ENCODE results near the gene TEKT5.
"Not testable (repeated sequence)": the region's sequence is repeated elsewhere in the genome, so short reads cannot be mapped to it uniquely, and the experiment has no call there.

TEKT5 gene

DNA sequence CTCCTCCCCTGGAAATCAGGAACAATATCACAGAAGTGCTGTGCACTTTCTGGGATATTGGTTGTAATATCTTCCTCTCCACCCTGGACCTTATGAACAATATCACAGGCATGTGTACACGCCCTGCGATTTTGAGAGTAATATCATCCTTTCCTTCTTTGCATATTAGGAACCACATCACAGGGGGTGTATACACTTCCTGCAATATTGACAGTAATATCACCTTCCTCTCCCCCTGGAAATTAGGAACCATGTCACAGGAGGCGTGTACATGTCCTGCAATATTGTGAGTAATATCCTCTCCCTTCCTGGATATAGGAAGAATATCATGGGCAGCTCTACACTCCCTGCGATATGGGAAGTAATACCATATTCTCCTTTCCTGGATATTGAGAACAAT is 14.2 kb upstream of the TEKT5 start:
- Histone ChIP-seq H3K4me1 (ENCODE audit: insufficient read depth, low read length) (no peaks in the 10 kb centered on the region), H3K9ac (ENCODE audit: low read depth, low read length) (no peak overlapping the region), H3K9me3 (ENCODE audit: control insufficient read depth, insufficient read depth, low read length) (no peaks in the 10 kb centered on the region), H3K36me3 (ENCODE audit: insufficient read depth, low read length) (no peaks in the 10 kb centered on the region)

DNA sequence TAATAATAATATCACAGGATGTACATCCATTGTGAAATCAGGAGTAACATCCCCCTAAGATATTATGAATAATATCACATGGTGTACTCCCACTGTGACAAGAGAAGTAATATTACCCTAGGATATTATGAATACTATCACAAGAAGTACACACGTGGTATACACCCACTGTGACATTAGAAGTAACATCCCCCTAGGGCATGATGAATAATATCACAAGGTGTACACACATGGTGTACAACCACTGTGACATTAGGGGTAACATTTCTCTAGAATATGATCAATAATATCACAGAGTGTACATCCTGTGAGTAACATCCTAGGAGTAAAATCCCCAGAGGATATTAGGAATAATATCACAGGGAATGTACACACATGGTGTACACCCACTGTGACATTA is 5.0 kb upstream of the TEKT5 start:
- H3K9me3 ChIP-seq (ENCODE audit: control insufficient read depth, insufficient read depth, low read length): no peaks in the 10 kb centered on the region
- H3K9ac ChIP-seq (ENCODE audit: low read depth, low read length): no peak overlapping the region
- no peaks in the 10 kb centered on the region for H3K36me3 ChIP-seq (ENCODE audit: insufficient read depth, low read length)
- no peaks in the 10 kb centered on the region for H3K4me1 ChIP-seq (ENCODE audit: insufficient read depth, low read length)

- Histone ChIP-seq H3K4me1 (ENCODE audit: insufficient read depth, low read length) (no peaks in the 10 kb centered on the region), H3K9ac (ENCODE audit: low read depth, low read length) (no peak overlapping the region), H3K9me3 (ENCODE audit: control insufficient read depth, insufficient read depth, low read length) (no peaks in the 10 kb centered on the region; the same call in 1 of the 2 replicates), H3K36me3 (ENCODE audit: insufficient read depth, low read length) (no peaks in the 10 kb centered on the region)
These were observed 424 bp downstream of the TEKT5 start for GRCh38 chr16:10694306-10694705.

- Histone ChIP-seq H3K9me3 (ENCODE audit: control insufficient read depth, insufficient read depth, low read length) (no peaks in the 10 kb centered on the region; the same call in 1 of the 2 replicates), H3K9ac (ENCODE audit: low read depth, low read length) (no peak overlapping the region), H3K4me1 (ENCODE audit: insufficient read depth, low read length) (no peaks in the 10 kb centered on the region), H3K36me3 (ENCODE audit: insufficient read depth, low read length) (no peaks in the 10 kb centered on the region)
These were observed 841 bp downstream of the TEKT5 start for GRCh38 chr16:10693889-10694288.

DNA sequence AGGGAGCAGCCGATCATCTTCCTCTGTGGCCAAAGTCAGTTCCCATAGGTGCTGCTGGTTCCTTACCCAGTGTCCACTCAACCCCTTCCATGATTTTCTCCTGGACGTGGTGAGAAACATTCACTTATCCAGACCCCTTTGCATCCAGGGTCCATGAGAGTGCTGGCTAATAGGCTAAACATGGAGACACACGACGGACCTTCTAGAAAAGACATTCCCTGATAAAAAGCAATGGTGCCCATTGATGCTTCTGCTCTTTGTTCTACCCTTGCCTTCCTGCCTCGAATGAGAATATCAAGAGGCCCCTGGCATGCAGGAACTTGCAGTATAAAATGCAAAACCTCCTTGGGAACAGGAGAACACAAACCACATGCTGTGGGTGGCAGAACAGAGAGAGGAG is 2.3 kb downstream of the TEKT5 start:
- Histone ChIP-seq H3K9me3 (ENCODE audit: control insufficient read depth, insufficient read depth, low read length) (no peaks in the 10 kb centered on the region; the same call in 1 of the 2 replicates), H3K4me1 (ENCODE audit: insufficient read depth, low read length) (no peaks in the 10 kb centered on the region), H3K36me3 (ENCODE audit: insufficient read depth, low read length) (no peaks in the 10 kb centered on the region), H3K9ac (ENCODE audit: low read depth, low read length) (no peak overlapping the region)

- Histone ChIP-seq H3K9me3 (ENCODE audit: control insufficient read depth, insufficient read depth, low read length) (no peaks in the 10 kb centered on the region; the same call in 1 of the 2 replicates), H3K9ac (ENCODE audit: low read depth, low read length) (no peak overlapping the region), H3K36me3 (ENCODE audit: insufficient read depth, low read length) (no peaks in the 10 kb centered on the region), H3K4me1 (ENCODE audit: insufficient read depth, low read length) (no peaks in the 10 kb centered on the region)
These were observed 6.0 kb downstream of the TEKT5 start for GRCh38 chr16:10688726-10689125.

- Histone ChIP-seq H3K36me3 (ENCODE audit: insufficient read depth, low read length) (no peaks in the 10 kb centered on the region), H3K9ac (ENCODE audit: low read depth, low read length) (no peak overlapping the region)
These were observed 6.4 kb downstream of the TEKT5 start for GRCh38 chr16:10688291-10688690.

GRCh38 chr16:10685709-10686108 is 9.0 kb downstream of the TEKT5 start:
- H3K36me3 ChIP-seq (ENCODE audit: insufficient read depth, low read length): no peaks in the 10 kb centered on the region
- no peak overlapping the region for H3K9ac ChIP-seq (ENCODE audit: low read depth, low read length)
- H3K9me3 ChIP-seq (ENCODE audit: control insufficient read depth, insufficient read depth, low read length): no peaks in the 10 kb centered on the region
- H3K4me1 ChIP-seq (ENCODE audit: insufficient read depth, low read length): no peaks in the 10 kb centered on the region

More at GRCh38 chr16:10688291-10688690, 6.4 kb downstream of the TEKT5 start:
- Histone ChIP-seq H3K9me3 (ENCODE audit: control insufficient read depth, insufficient read depth, low read length) (no peaks in the 10 kb centered on the region; the same call in 1 of the 2 replicates), H3K4me1 (ENCODE audit: insufficient read depth, low read length) (no peaks in the 10 kb centered on the region)

GRCh38 chr16:10684511-10685151 is 10.1 kb downstream of the TEKT5 start:
- H3K36me3 ChIP-seq (ENCODE audit: insufficient read depth, low read length): no peaks in the 10 kb centered on the region
- H3K9me3 ChIP-seq (ENCODE audit: control insufficient read depth, insufficient read depth, low read length): no peaks in the 10 kb centered on the region
- no peak overlapping the region for H3K9ac ChIP-seq (ENCODE audit: low read depth, low read length)
- H3K4me1 ChIP-seq (ENCODE audit: insufficient read depth, low read length): no peaks in the 10 kb centered on the region

DNA sequence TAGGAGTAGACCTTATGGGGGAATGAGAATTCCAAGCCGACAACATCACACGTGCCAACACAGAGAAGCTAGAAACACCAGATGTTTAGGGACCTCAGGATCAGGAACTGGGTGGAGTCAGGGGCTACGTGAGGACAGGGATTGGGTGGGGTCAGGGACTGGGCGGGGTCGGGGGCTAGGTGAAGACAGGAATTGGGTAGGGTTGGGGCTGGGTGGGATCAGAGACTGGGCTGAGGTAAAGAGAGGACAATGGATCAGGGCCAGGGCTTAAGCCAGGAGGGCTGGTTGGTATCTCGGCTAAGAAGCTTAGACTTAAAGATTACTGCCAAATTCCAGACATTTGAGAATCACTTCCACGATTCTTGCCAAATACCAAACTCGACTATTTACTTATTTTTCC is 11.6 kb downstream of the TEKT5 start:
- Histone ChIP-seq H3K9me3 (ENCODE audit: control insufficient read depth, insufficient read depth, low read length) (no peaks in the 10 kb centered on the region), H3K36me3 (ENCODE audit: insufficient read depth, low read length) (no peaks in the 10 kb centered on the region), H3K9ac (ENCODE audit: low read depth, low read length) (no peak overlapping the region), H3K4me1 (ENCODE audit: insufficient read depth, low read length) (peaks cover 7% of the 10 kb centered on the region; the same call in 1 of the 2 replicates)

DNA sequence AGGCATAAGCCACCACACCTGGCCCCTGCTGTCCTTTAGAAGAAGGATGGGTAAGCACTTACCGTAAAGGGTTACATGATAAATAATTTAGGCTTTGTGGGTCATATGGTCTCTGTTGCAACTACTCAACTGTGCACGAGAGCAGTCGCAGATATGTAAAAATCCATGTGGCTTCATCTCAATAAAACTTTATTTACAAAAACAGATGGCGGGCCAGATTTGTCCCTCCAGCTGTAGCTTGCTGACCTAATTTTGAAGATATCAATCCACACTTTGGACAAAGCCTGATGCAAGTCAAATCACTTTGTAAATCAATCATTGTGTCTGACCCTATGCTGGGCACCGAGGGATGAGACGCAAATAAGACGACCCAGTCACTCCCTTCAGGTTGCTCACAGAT is 12.1 kb downstream of the TEKT5 start:
- peaks cover 7% of the 10 kb centered on the region; the same call in 1 of the 2 replicates for H3K4me1 ChIP-seq (ENCODE audit: insufficient read depth, low read length)
- H3K9me3 ChIP-seq (ENCODE audit: control insufficient read depth, insufficient read depth, low read length): no peaks in the 10 kb centered on the region
- no peaks in the 10 kb centered on the region for H3K36me3 ChIP-seq (ENCODE audit: insufficient read depth, low read length)
- no peak overlapping the region for H3K9ac ChIP-seq (ENCODE audit: low read depth, low read length)

DNA sequence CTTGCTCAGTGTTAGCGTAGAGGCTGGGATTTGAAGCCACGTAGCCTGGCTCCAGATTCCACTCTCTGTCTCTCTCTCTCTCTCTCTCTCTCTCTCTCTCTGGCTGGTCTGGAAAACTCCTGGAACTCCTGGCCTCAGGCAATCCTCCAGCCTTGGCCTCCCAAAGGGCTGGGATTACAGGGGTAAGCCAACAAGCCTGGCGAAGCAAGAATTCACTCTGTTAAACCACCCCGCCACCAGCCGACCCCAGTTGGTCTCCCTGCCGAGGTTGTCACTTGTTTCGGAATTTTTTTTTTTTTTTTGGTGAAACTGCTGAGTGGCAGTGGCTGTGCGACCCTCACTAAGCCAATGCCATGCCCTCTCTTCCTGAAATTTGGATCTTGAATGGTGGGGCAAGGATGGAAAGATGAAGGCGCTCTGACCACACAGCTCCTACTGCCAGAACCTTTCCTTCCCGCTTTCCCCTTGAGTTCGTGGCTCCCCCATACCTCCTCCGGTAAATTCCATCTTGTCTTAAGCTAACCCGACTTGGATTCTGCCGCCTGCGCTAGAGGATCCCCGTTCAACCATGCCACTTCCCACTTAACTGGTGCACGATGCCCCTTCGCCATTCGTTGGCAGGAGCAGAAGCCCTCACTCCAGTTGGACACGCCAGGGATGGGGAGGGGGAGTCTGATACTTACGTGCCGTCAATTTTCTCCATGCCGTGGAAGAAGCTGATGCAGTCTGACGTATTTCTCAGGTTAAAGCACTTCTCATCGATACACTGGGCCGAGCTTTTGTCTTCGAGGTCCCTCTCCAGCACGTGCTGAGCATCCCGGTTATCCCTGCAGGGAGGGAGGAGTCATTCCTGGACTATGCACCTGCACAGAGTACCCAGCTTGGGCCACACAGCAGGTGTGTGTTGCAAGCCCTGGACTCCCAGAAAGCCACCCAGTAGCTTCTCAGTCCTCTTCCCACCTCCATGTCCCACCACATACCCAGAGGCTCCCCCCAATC is 13.1 kb downstream of the TEKT5 start:
- Histone ChIP-seq H3K4me1 (ENCODE audit: insufficient read depth, low read length) (peaks cover 7% of the 10 kb centered on the region; the same call in 1 of the 2 replicates), H3K9me3 (ENCODE audit: control insufficient read depth, insufficient read depth, low read length) (no peaks in the 10 kb centered on the region), H3K9ac (ENCODE audit: low read depth, low read length) (no peak overlapping the region), H3K36me3 (ENCODE audit: insufficient read depth, low read length) (no peaks in the 10 kb centered on the region)

DNA sequence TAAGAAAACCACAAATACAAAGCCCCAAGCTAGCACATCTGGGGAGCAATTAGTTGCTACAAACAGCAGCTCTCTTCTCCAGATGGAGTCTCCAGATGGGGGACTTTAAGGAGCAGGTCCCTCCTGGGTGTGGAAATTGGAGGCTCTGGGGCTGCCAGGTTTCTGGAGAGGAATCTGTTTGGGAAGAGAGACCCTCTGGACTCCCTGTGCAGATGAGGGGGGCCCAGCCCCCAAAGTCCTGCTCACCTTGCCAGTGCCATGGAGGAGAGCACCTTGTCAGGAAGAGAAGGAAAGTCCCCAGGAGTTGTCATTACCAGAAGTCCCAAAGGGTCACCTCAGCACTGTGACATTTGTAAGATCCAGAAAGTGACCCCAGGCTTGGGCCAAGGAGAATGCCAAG is 14.8 kb downstream of the TEKT5 start:
- H3K4me1 ChIP-seq (ENCODE audit: insufficient read depth, low read length): peaks cover 7% of the 10 kb centered on the region; the same call in 1 of the 2 replicates
- H3K9me3 ChIP-seq (ENCODE audit: control insufficient read depth, insufficient read depth, low read length): no peaks in the 10 kb centered on the region
- H3K9ac ChIP-seq (ENCODE audit: low read depth, low read length): no peak overlapping the region
- H3K36me3 ChIP-seq (ENCODE audit: insufficient read depth, low read length): no peaks in the 10 kb centered on the region

GRCh38 chr16:10679441-10679840 is 15.3 kb downstream of the TEKT5 start:
- H3K36me3 ChIP-seq (ENCODE audit: insufficient read depth, low read length); H3K9ac ChIP-seq (ENCODE audit: low read depth, low read length); H3K4me1 ChIP-seq (ENCODE audit: insufficient read depth, low read length); H3K9me3 ChIP-seq (ENCODE audit: control insufficient read depth, insufficient read depth, low read length): not testable (repeated sequence)

- Histone ChIP-seq H3K4me1 (ENCODE audit: insufficient read depth, low read length) (peaks cover 7% of the 10 kb centered on the region; the same call in 1 of the 2 replicates), H3K9me3 (ENCODE audit: control insufficient read depth, insufficient read depth, low read length) (no peaks in the 10 kb centered on the region), H3K36me3 (ENCODE audit: insufficient read depth, low read length) (no peaks in the 10 kb centered on the region), H3K9ac (ENCODE audit: low read depth, low read length) (no peak overlapping the region)
These were observed 16.1 kb downstream of the TEKT5 start for GRCh38 chr16:10678655-10679054.
